Measurements from ENCODE around the gene TLE4.

DNA sequence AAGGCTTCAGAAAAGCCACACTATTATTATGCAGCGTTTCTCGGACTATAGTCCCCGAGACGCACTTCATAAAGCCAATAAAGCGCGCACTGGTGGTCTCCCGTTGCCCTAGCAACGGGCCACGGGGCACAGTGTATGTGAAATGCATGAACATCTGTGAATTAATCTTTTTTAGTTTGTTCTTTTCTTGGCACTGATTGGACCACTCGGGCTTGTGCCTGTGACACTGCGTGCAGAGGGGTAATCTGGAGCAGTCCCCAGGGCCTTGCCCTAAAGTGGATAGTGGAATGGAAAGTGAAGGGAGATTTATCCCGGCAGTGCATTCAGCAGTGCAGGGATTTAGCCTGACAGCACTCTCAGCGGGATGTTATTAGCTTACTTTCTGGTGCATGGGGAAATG is 92.1 kb downstream of the TLE4 start:
- TF ChIP-seq CTCF (IDR thresholded peaks at IDR 0.05) (no peak), POLR2A (IDR thresholded peaks at IDR 0.05) (no peak), POLR2AphosphoS5 (IDR thresholded peaks at IDR 0.05) (no peak)
